Heart left ventricle (tissue), 16 donors: ENCODE measurements around the gene RHBDF2. TPM values are rescaled to one million over a fixed set of nuclear protein-coding genes. Genes with fewer than 3 reads are reported as not detected.
"Not testable (repeated sequence)": the region's sequence is repeated elsewhere in the genome, so short reads cannot be mapped to it uniquely, and the experiment has no call there.

Experiments
- ATAC-seq, 4 donors: fragments of 200-7000 bp; cut with Tn5 transposase; one replicate each; pipeline ENCODE4 v1.9.1; 2020 to 2022; ENCODE audit warnings: moderate library complexity in 4 of 4, mild to moderate bottlenecking in 3 of 4, moderate number of reproducible peaks in 1 of 4
- DNase-seq, 5 donors: peaks; one replicate each; pipeline ENCODE4 v3.0.0-alpha.2; 2020
- H3K27ac ChIP-seq, 12 donors: fragments of 200-600 bp; sonication (generic) in 4 of 12; one replicate each; pipeline versions ENCODE4 v1.5.0 to v1.8.0; 2016 to 2022; ENCODE audit warnings: mild to moderate bottlenecking in 2 of 12
- H3K27me3 ChIP-seq, 9 donors: fragments of 200-600 bp; sonication (generic) in 2 of 9; one replicate each; pipeline versions ENCODE4 v1.5.1 to v1.8.0; 2016 to 2022; ENCODE audit warnings: mild to moderate bottlenecking in 3 of 9
- H3K36me3 ChIP-seq, 9 donors: fragments of 200-600 bp; sonication (generic) in 2 of 9; one replicate each; pipeline versions ENCODE4 v1.5.0 to v1.8.0; 2018 to 2022; ENCODE audit warnings: mild to moderate bottlenecking in 2 of 9
- H3K4me1 ChIP-seq, 12 donors: fragments of 200-600 bp; sonication (generic) in 4 of 12; one replicate each; pipeline versions ENCODE4 v1.5.0 to v1.8.0; 2016 to 2022; ENCODE audit warnings: mild to moderate bottlenecking in 3 of 12
- H3K4me3 ChIP-seq, 12 donors: fragments of 200-600 bp; sonication (generic) in 4 of 12; one replicate each; pipeline versions ENCODE4 v1.5.0 to v1.8.0; 2017 to 2022; ENCODE audit warnings: mild to moderate bottlenecking in 9 of 12, moderate library complexity in 4 of 12
- H3K9me3 ChIP-seq, 12 donors: fragments of 200-600 bp; sonication (generic) in 4 of 12; one replicate each; pipeline versions ENCODE4 v1.5.0 to v1.8.0; 2016 to 2022; ENCODE audit warnings: mild to moderate bottlenecking in 1 of 12
- POLR2A ChIP-seq, 2 donors: fragments of 450-650 bp; IDR thresholded peaks; one replicate each; pipeline ENCODE4 v1.6.1; 2017; ENCODE audit warnings: antibody characterized with exemption in 2 of 2, mild to moderate bottlenecking in 2 of 2, moderate library complexity in 2 of 2
- WGBS, 4 donors: extraction: QIAGEN DNeasy Blood & Tissue Kit in 2 of 4; methylation state at CpG; one replicate each; pipeline versions ENCODE4 v1.1.5 to v1.1.7; 2013 to 2018; 5-methylcytosine and 5-hydroxymethylcytosine counted together
- intact Hi-C, 10 donors: fragments of 100-400 bp; cut with DNase I; formaldehyde crosslinking; loops; one replicate each; pipeline versions ENCODE4 v1.11.1 to v1.14.2; 2022
- polyA plus RNA-seq, 2 donors: library from polyadenylated mRNA; stranded (reverse); fragments of 200-250 nt; gene quantifications; one replicate each; pipeline ENCODE4 v1.2.3, GENCODE V29; 2013
- total RNA-seq, 9 donors: library from RNA; depleted of rRNA in 2 of 9; stranded (reverse); fragments of >200 nt in 2 of 9; fragmentation: NEBNext Ultra II Directional in 3 of 9; extraction: Animal tissue kit (Norgen Biotek cat#: 25700) in 3 of 9; gene quantifications; one replicate each; pipeline versions ENCODE4 v1.1.0 to v1.2.4, GENCODE V29; 2016 to 2023
- TF ChIP-seq, protein P1 (sequence below), 12 donors: fragments of 200-600 bp; sonication (generic) in 4 of 12; IDR thresholded peaks; one replicate each; pipeline versions ENCODE4 v1.5.0 to v1.8.0; 2018 to 2022; ENCODE audit warnings: antibody characterized with exemption in 12 of 12, mild to moderate bottlenecking in 5 of 12
- donor health status: ischemic (EF 13 %, LVEDD 7.1; RV severe dilation, severe dysfunction).
- donor health status: healthy with polysubstance abuse.
- donor health status: DM: no; HTN: yes; CAD: no.
- donor health status: DM: no; HTN: no; CAD: no.
- donor health status: ischemic (EF 25% LVEDD 6.9; RV normal size, moderate dysfunction).
- donor health status: ischemic (EF 25% LVEDD 5.7; RV mildly dilated, moderate dysfunction).
- donor health status: healthy.
- donor health status: DM: yes; HTN: yes; CAD: no.
- donor health status: ischemic (EF 35%, LVEDD 5.7; RV mildly dilated, moderate dysfunction).
- donor health status: nonischemic (EF 11% LVEDD 7.7; RV severe dilation, severe dysfunction).
- donor health status: DM: yes; HTN: yes; CAD: no.
- donor health status: PGD.
- donor health status: ischemic (EF 29% LVEDD 5.4; RV normal size, mild dysfunction).
- donor health status: nonischemic (EF 23%, LVEDD 6.1; RV moderate dilation, normal function).

Gene RHBDF2
- total and polyA plus RNA-seq, 11 donors, result 6.3 to 49.4 (median 14.1) TPM

- peak in 4 of 5 donors; percentile 74 to 79 (median 77) for DNase-seq
- peak; percentile 10 to 46 (median 35) for ATAC-seq
- H3K9me3 ChIP-seq, result no peaks in the 10 kb centered on the region
- intact Hi-C loops, result loop anchor here in 2 of 10 donors (10.0 kb wide), 2 partner anchors 96 to 186 kb away; partner anchors contain the start of gene MXRA7 (in 1 of the 2)
- H3K36me3 ChIP-seq, result peaks cover 0 to 10% (median 0%) of the 10 kb centered on the region in 9 donors
- peak overlapping the region; percentile 89 to 99 (median 95) for H3K27ac ChIP-seq
- no peaks in the 10 kb centered on the region for H3K27me3 ChIP-seq
- peaks cover 16 to 76% (median 57%) of the 10 kb centered on the region in 12 donors for H3K4me1 ChIP-seq
- WGBS, 4 donors, result 43 to 58% (median 49%) methylated on average over 31 of the region's 31 CpGs
- peak overlapping the region in 11 of 12 donors; percentile 12 to 52 (median 38) for H3K4me3 ChIP-seq
- no peak for TF ChIP-seq POLR2A (IDR thresholded peaks at IDR 0.05)
- TF ChIP-seq, protein P1, sequence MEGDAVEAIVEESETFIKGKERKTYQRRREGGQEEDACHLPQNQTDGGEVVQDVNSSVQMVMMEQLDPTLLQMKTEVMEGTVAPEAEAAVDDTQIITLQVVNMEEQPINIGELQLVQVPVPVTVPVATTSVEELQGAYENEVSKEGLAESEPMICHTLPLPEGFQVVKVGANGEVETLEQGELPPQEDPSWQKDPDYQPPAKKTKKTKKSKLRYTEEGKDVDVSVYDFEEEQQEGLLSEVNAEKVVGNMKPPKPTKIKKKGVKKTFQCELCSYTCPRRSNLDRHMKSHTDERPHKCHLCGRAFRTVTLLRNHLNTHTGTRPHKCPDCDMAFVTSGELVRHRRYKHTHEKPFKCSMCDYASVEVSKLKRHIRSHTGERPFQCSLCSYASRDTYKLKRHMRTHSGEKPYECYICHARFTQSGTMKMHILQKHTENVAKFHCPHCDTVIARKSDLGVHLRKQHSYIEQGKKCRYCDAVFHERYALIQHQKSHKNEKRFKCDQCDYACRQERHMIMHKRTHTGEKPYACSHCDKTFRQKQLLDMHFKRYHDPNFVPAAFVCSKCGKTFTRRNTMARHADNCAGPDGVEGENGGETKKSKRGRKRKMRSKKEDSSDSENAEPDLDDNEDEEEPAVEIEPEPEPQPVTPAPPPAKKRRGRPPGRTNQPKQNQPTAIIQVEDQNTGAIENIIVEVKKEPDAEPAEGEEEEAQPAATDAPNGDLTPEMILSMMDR (IDR thresholded peaks at IDR 0.05), result peak in 6 of 12 donors; percentile 6 to 32 (median 18)
These were observed 27.5 kb upstream of the RHBDF2 start for GRCh38 chr17:76528528-76529223.

GRCh38 chr17:76528156-76528527, 26.9 kb upstream of the RHBDF2 start:
- DNase-seq (peak in 2 of 5 donors; percentile 51 to 68), ATAC-seq (no peak)
- Histone ChIP-seq H3K4me1 (peaks cover 16 to 78% (median 59%) of the 10 kb centered on the region in 12 donors), H3K9me3 (no peaks in the 10 kb centered on the region), H3K27ac (peak overlapping the region; percentile 89 to 99 (median 95)), H3K27me3 (no peaks in the 10 kb centered on the region), H3K36me3 (peaks cover 0 to 10% (median 0%) of the 10 kb centered on the region in 9 donors), H3K4me3 (peak overlapping the region in 11 of 12 donors; percentile 12 to 52 (median 38))
- intact Hi-C loops, result loop anchor here in 2 of 10 donors (10.0 kb wide), 2 partner anchors 97 to 187 kb away; partner anchors contain the start of gene MXRA7 (in 1 of the 2)
- 52 to 68% (median 60%) methylated on average over 14 to 15 of the region's 15 CpGs for WGBS, 4 donors
- no peak for TF ChIP-seq POLR2A (IDR thresholded peaks at IDR 0.05)
- TF ChIP-seq, protein P1 (IDR thresholded peaks at IDR 0.05), result no peak

DNA sequence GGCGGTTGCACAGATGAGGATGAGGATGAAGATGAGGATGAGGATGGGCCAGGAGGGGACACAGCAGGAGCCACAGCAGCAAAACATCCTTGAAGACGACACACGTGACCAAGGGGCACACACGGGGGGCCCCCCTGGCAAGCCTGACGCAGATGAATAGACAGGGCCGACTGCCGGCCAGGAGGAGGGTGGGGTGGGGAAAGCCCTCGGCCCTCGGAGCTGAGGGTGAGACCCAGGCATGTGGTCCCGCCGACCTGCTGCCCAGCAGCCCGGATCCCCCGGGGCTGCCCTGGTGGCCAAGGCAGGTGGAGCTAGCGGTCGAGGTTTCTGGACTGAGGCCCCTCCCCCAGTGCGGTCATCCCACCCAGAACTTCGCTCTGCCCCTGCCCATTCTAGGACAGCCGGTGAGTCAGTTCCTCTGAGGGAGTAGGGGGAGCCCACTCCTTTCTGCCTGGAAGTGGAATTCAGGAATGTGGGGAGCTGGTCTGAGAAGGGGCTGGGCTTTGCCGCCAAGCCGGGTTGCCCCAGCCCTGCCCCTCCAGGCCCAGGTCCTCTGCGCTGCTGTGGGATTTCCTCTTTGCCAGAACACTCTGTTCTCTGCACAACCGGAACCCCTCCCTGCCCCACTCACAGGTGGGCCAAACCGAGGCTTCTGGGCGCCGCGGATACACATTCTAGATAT, 26.3 kb upstream of the RHBDF2 start:
- DNase-seq, result peak; percentile 71 to 88 (median 75)
- 25 to 46% (median 36%) methylated on average over 20 to 26 of the region's 26 CpGs for WGBS, 4 donors
- Histone ChIP-seq H3K9me3 (no peaks in the 10 kb centered on the region), H3K36me3 (peaks cover 0 to 10% (median 0%) of the 10 kb centered on the region in 9 donors), H3K4me3 (peak overlapping the region in 11 of 12 donors; percentile 12 to 52 (median 38)), H3K27me3 (no peaks in the 10 kb centered on the region), H3K27ac (peak overlapping the region; percentile 89 to 99 (median 95)), H3K4me1 (peaks cover 16 to 80% (median 63%) of the 10 kb centered on the region in 12 donors)
- TF ChIP-seq, protein P1 (IDR thresholded peaks at IDR 0.05), result peak in 6 of 12 donors; percentile 6 to 32 (median 12)
- TF ChIP-seq POLR2A (IDR thresholded peaks at IDR 0.05), result peak in 1 of 2 donors; percentile 67
- ATAC-seq, result peak; percentile 11 to 61 (median 50)
- intact Hi-C loops, result loop anchor here in 3 of 10 donors (2.0 to 10.0 kb wide), 3 partner anchors 13 to 187 kb away; partner anchors contain the start of genes MXRA7 (in 1 of the 3) and PRCD (in 1 of the 3)

GRCh38 chr17:76527016-76527415, 25.8 kb upstream of the RHBDF2 start:
- H3K9me3 ChIP-seq, H3K36me3 ChIP-seq, ATAC-seq, H3K27me3 ChIP-seq: not testable (repeated sequence)
- peak overlapping the region; percentile 89 to 99 (median 95) for H3K27ac ChIP-seq
- peaks cover 16 to 76% (median 62%) of the 10 kb centered on the region in 12 donors for H3K4me1 ChIP-seq
- peak in 1 of 5 donors; percentile 55 for DNase-seq
- WGBS, 4 donors, result 63 to 75% (median 73%) methylated on average over 9 of the region's 9 CpGs
- H3K4me3 ChIP-seq, result peak overlapping the region in 7 of 12 donors; percentile 17 to 52 (median 43)
- intact Hi-C loops, result loop anchor here in 3 of 10 donors (2.0 to 10.0 kb wide), 3 partner anchors 14 to 188 kb away; partner anchors contain the start of genes MXRA7 (in 1 of the 3) and PRCD (in 1 of the 3)

DNA sequence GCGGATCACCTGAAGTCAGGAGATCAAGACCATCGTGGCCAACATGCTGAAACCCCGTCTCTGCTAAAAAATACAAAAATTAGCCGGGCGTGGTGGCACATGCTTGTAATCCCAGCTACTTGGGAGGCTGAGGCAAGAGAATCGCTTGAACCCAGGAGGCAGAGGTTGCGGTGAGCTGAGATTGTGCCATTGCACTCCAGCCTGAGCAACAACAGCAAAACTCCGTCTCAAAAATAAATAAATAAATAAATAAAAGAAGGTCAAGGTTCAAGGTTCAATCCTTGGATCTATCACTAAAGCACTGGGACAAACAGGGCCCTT, 24.2 kb upstream of the RHBDF2 start:
- peaks cover 5 to 62% (median 49%) of the 10 kb centered on the region in 12 donors for H3K4me1 ChIP-seq
- H3K9me3 ChIP-seq, ATAC-seq, H3K27me3 ChIP-seq, H3K36me3 ChIP-seq, H3K4me3 ChIP-seq, DNase-seq: not testable (repeated sequence)
- 78 to 97% (median 93%) methylated on average over 8 of the region's 8 CpGs for whole genome bisulfite sequencing, 4 donors
- H3K27ac ChIP-seq, result peak overlapping the region in 10 of 12 donors; percentile 46 to 81 (median 62)
- intact Hi-C loops, result loop anchor here in 2 of 10 donors (10.0 kb wide), 2 partner anchors 99 to 189 kb away; partner anchors contain the start of gene MXRA7 (in 1 of the 2)
